ENCODE data around the gene PLCH1.

GRCh38 chr3:155646128-155646527, 98.7 kb downstream of the PLCH1 start:
- TF ChIP-seq, protein P1, sequence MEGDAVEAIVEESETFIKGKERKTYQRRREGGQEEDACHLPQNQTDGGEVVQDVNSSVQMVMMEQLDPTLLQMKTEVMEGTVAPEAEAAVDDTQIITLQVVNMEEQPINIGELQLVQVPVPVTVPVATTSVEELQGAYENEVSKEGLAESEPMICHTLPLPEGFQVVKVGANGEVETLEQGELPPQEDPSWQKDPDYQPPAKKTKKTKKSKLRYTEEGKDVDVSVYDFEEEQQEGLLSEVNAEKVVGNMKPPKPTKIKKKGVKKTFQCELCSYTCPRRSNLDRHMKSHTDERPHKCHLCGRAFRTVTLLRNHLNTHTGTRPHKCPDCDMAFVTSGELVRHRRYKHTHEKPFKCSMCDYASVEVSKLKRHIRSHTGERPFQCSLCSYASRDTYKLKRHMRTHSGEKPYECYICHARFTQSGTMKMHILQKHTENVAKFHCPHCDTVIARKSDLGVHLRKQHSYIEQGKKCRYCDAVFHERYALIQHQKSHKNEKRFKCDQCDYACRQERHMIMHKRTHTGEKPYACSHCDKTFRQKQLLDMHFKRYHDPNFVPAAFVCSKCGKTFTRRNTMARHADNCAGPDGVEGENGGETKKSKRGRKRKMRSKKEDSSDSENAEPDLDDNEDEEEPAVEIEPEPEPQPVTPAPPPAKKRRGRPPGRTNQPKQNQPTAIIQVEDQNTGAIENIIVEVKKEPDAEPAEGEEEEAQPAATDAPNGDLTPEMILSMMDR (IDR thresholded peaks at IDR 0.05): no peak
- no peak for TF ChIP-seq POLR2A (IDR thresholded peaks at IDR 0.05)
